GM12878 (cell line): ENCODE measurements around the gene PSORS1C1.

ENCODE experiments used
- JUND ChIP-seq: IDR thresholded peaks from 2 replicates; pipeline ENCODE4 v1.6.1; 2012; ENCODE audit warnings: low read depth, mild to moderate bottlenecking, low read length, improper control_type of control experiment, moderate library complexity
- POLR2AphosphoS5 ChIP-seq: IDR thresholded peaks from 2 replicates; pipeline ENCODE4 v1.6.1; 2011; ENCODE audit warnings: mild to moderate bottlenecking, low read length, inconsistent platforms

DNA sequence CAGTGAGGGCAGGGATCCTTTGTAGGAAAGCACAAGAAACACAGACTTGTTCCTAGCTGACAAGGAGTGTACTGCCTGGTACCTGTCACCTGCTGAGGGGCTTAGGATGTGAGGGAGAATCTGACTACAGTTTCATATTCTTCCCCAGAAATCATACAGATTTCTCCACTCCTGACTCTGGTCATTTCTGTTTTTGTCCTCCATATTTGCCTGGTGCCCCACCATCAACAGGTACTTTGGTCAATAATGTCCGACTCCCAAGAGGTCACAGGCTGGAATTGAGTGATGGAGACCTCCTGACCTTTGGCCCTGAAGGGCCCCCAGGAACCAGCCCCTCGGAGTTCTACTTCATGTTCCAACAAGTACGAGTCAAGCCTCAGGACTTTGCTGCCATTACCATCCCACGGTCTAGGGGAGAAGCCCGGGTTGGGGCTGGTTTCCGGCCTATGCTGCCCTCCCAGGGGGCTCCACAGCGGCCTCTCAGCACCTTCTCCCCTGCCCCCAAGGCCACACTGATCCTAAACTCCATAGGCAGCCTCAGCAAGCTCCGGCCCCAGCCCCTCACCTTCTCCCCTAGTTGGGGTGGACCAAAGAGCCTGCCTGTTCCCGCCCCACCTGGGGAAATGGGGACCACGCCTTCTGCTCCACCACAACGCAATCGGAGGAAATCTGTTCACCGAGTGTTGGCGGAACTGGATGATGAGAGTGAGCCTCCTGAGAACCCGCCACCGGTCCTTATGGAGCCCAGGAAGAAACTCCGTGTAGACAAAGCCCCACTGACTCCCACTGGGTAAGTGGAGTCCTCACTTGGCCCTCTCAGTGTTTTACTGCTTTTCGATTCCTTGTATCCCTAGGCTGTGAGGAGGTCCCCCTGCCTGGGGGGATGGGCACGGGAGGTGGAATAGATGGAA is 46.9 kb downstream of the PSORS1C1 start:
- TF ChIP-seq POLR2AphosphoS5 (no peak), JUND (no peak)
